Keratinocyte (primary cell): ENCODE results near the gene BAIAP2. TPM values are rescaled to one million over a fixed set of nuclear protein-coding genes. Genes with fewer than 3 reads are reported as not detected.

Experiments used
- DNase-seq: peaks from one replicate; pipeline ENCODE4 v3.0.0-alpha.2; 2011; ENCODE audit warnings: low read depth, missing footprints, low spot score
- FAIRE-seq: peaks from 2 replicates; lab custom pipeline; 2011; peaks lifted over from hg19 to GRCh38; lab: Jason Lieb, UNC
- H2AFZ ChIP-seq: 2 replicates; pipeline ENCODE4 v1.6.0; 2012; ENCODE audit warnings: low read length, control low read depth, inconsistent platforms; ENCODE audit not compliant: control insufficient read depth
- H3K27ac ChIP-seq: 2 replicates; pipeline ENCODE4 v1.5.1; 2011; ENCODE audit warnings: low read length; ENCODE audit not compliant: control insufficient read depth, insufficient read depth
- H3K27me3 ChIP-seq: 3 replicates; pipeline ENCODE4 v1.6.0; 2011; ENCODE audit warnings: low read length; ENCODE audit not compliant: control insufficient read depth, insufficient read depth; ENCODE audit errors: extremely low read depth
- H3K36me3 ChIP-seq, 2 experiments: 2 replicates in 1 of 2; 3 replicates in 1 of 2; pipeline ENCODE4 v1.5.1; 2011; ENCODE audit warnings: low read length in 2 of 2, mild to moderate bottlenecking in 1 of 2; ENCODE audit not compliant: control insufficient read depth in 2 of 2, insufficient read depth in 2 of 2; ENCODE audit errors: extremely low read depth in 1 of 2
- H3K4me1 ChIP-seq: 3 replicates; pipeline ENCODE4 v1.5.1; 2011; ENCODE audit warnings: low read length; ENCODE audit not compliant: control insufficient read depth, insufficient read depth; ENCODE audit errors: extremely low read depth
- H3K4me2 ChIP-seq: 3 replicates; pipeline ENCODE4 v1.6.0; 2011; ENCODE audit warnings: low read depth, low read length; ENCODE audit not compliant: control insufficient read depth, insufficient read depth; ENCODE audit errors: extremely low read depth
- H3K4me3 ChIP-seq, 3 experiments: fragments of 200-600 bp in 1 of 3; sonication (generic) in 1 of 3; 2 replicates in 2 of 3; 3 replicates in 1 of 3; pipeline ENCODE4 v1.5.1; 2011 to 2016; ENCODE audit warnings: low read length in 3 of 3, mild to moderate bottlenecking in 3 of 3, control low read depth in 2 of 3, inconsistent platforms in 1 of 3, low read depth in 1 of 3, mixed read lengths in 1 of 3, mixed run types in 1 of 3, moderate library complexity in 1 of 3; ENCODE audit not compliant: control insufficient read depth in 2 of 3, insufficient read depth in 2 of 3; ENCODE audit errors: extremely low read depth in 1 of 3
- H3K79me2 ChIP-seq: 2 replicates; pipeline ENCODE4 v1.6.0; 2012; ENCODE audit warnings: low read length; ENCODE audit not compliant: control insufficient read depth, insufficient read depth
- H3K9ac ChIP-seq: 3 replicates; pipeline ENCODE4 v1.6.0; 2011; ENCODE audit warnings: low read length; ENCODE audit not compliant: control insufficient read depth, insufficient read depth; ENCODE audit errors: extremely low read depth
- H3K9me1 ChIP-seq: 3 replicates; pipeline ENCODE4 v1.6.0; 2011; ENCODE audit warnings: low read length; ENCODE audit not compliant: control insufficient read depth, insufficient read depth; ENCODE audit errors: extremely low read depth
- H3K9me3 ChIP-seq: 2 replicates; pipeline ENCODE4 v1.5.1; 2012; ENCODE audit warnings: low read depth, low read length; ENCODE audit not compliant: control insufficient read depth
- H4K20me1 ChIP-seq: 3 replicates; pipeline ENCODE4 v1.6.0; 2011; ENCODE audit warnings: low read length; ENCODE audit not compliant: control insufficient read depth, insufficient read depth; ENCODE audit errors: extremely low read depth
- CTCF ChIP-seq, 3 experiments: IDR thresholded peaks in 1 of 3; conservative IDR thresholded peaks in 1 of 3; optimal IDR thresholded peaks in 1 of 3; 2 replicates in 2 of 3; 3 replicates in 1 of 3; pipeline versions ENCODE3 to v1.5.1; 2011; ENCODE audit warnings: low read length in 3 of 3, mild to moderate bottlenecking in 3 of 3, moderate library complexity in 2 of 3, control low read depth in 1 of 3, inconsistent platforms in 1 of 3; ENCODE audit not compliant: insufficient read depth in 2 of 3; ENCODE audit errors: extremely low read depth in 1 of 3
- EZH2 ChIP-seq: IDR thresholded peaks from one replicate; pipeline ENCODE4 v1.6.1; 2012; ENCODE audit warnings: inconsistent platforms, mild to moderate bottlenecking, low read length, moderate library complexity
- dilution Hi-C: fragments of 300-500 bp; cut with MboI; formaldehyde crosslinking; loops from one replicate; pipeline ENCODE4 v1.7.0; 2020; ENCODE audit warnings: low sequenced_read_pairs; ENCODE audit not compliant: extremely low pct_ligation_motif_present
- polyA plus RNA-seq, 5 experiments: library from polyadenylated mRNA; depleted of rRNA in 3 of 5; stranded (reverse) in 3 of 5; stranded (forward) in 1 of 5; unstranded in 1 of 5; fragments of >200 nt; gene quantifications; 1 replicate in 1 of 5; 2 replicates in 3 of 5; 3 replicates in 1 of 5; pipeline versions ENCODE4 v1.2.1 to v1.2.3, GENCODE V29; 2011 to 2012; ENCODE audit warnings: missing spikeins in 2 of 5, low read depth in 1 of 5, low replicate concordance in 1 of 5

BAIAP2 gene
- polyA plus RNA-seq, 1 donor (not counting 4 experiments of a cell fraction or from before 2014, with no cell fraction given) = 56.7 TPM

DNA sequence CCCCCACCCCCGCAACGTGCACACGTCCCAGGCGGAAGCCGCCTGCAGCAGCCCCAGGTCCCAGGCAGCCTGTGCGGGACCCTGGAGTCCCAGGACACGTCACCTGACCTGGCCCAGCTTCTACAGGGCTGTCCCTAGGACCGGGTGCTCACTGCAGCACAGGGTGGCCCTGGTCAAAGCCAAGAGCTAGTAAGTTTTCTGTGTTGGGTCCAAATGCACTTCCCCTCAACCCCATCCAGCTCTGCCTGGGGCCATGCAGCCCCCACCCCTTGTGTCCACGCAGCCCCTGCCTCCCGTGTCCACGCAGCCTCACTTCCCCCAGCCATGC lies 108.2 kb downstream of the BAIAP2 start:
- H3K36me3 ChIP-seq = no peaks in the 10 kb centered on the region
- dilution Hi-C loops = no loop called here
- H3K27ac ChIP-seq = no peak overlapping the region
- no peak for DNase-seq
- TF ChIP-seq CTCF (optimal IDR thresholded peaks at IDR 0.05 in 1 of 3, IDR thresholded peaks at IDR 0.05 in 1 of 3, conservative IDR thresholded peaks at IDR 0.05 in 1 of 3; ENCODE audit: extremely low read depth in 1 of 3, insufficient read depth in 2 of 3, low read length in 3 of 3) (no peak), EZH2 (no peak)
- H3K4me2 ChIP-seq = no peak overlapping the region
- peaks cover 3% of the 10 kb centered on the region for H3K9me3 ChIP-seq
- peaks cover 3% of the 10 kb centered on the region for H3K27me3 ChIP-seq
- H4K20me1 ChIP-seq = no peaks in the 10 kb centered on the region
- FAIRE-seq = no peak
- no peak overlapping the region for H3K4me3 ChIP-seq
- H3K79me2 ChIP-seq = no peaks in the 10 kb centered on the region
- no peaks in the 10 kb centered on the region for H3K9me1 ChIP-seq
- no peaks in the 10 kb centered on the region for H3K4me1 ChIP-seq
- no peak overlapping the region for H2AFZ ChIP-seq
- H3K9ac ChIP-seq = no peak overlapping the region

GRCh38 chr17:81143717-81144422 lies 108.9 kb downstream of the BAIAP2 start:
- Histone ChIP-seq H3K27me3 (peaks cover 8% of the 10 kb centered on the region), H3K4me1 (no peaks in the 10 kb centered on the region), H3K9me3 (no peaks in the 10 kb centered on the region), H3K9me1 (no peaks in the 10 kb centered on the region), H2AFZ (no peak overlapping the region), H3K4me3 (no peak overlapping the region), H4K20me1 (no peaks in the 10 kb centered on the region), H3K36me3 (no peaks in the 10 kb centered on the region), H3K9ac (no peak overlapping the region), H3K27ac (no peak overlapping the region), H3K79me2 (no peaks in the 10 kb centered on the region), H3K4me2 (no peak overlapping the region)
- TF ChIP-seq CTCF (optimal IDR thresholded peaks at IDR 0.05 in 1 of 3, IDR thresholded peaks at IDR 0.05 in 1 of 3, conservative IDR thresholded peaks at IDR 0.05 in 1 of 3; ENCODE audit: extremely low read depth in 1 of 3, insufficient read depth in 2 of 3, low read length in 3 of 3) (no peak), EZH2 (no peak)
- no peak for DNase-seq
- FAIRE-seq = no peak
- dilution Hi-C loops = no loop called here
